SK-N-SH treated with all-trans-retinoic acid at 6 μM for 48 hours (cell line): Measurements from ENCODE around the gene COX5A.

Experiments used
- ATAC-seq: fragments of 200-7000 bp; cut with Tn5 transposase; 3 replicates; pipeline ENCODE4 v1.9.1; 2020; ENCODE audit warnings: mild to moderate bottlenecking, moderate library complexity
- ARNTL ChIP-seq: fragments of 450-650 bp; formaldehyde crosslinking; IDR thresholded peaks from 2 replicates; pipeline ENCODE4 v1.5.0; 2020; ENCODE audit warnings: low read depth, mild to moderate bottlenecking, moderate library complexity, borderline replicate concordance
- BACH2 ChIP-seq: fragments of 250-450 bp; sonication (Bioruptor Pico); IDR thresholded peaks from 2 replicates; pipeline ENCODE4 v1.9.0; 2021; ENCODE audit warnings: mild to moderate bottlenecking, borderline replicate concordance
- ISL1 ChIP-seq: fragments of 250-450 bp; sonication (Bioruptor Pico); IDR thresholded peaks from 2 replicates; pipeline ENCODE4 v2.1.2; 2022; ENCODE audit warnings: mild to moderate bottlenecking, moderate library complexity
- OSR1 ChIP-seq: fragments of 250-450 bp; sonication (Bioruptor Pico); IDR thresholded peaks from 2 replicates; pipeline ENCODE4 v1.8.0; 2022; ENCODE audit warnings: moderate library complexity, mild to moderate bottlenecking, inconsistent platforms
- RARB ChIP-seq: fragments of 250-450 bp; sonication (Bioruptor Pico); IDR thresholded peaks from 2 replicates; pipeline ENCODE4 v1.8.0; 2021; ENCODE audit warnings: mild to moderate bottlenecking, moderate library complexity
- SNAI2 ChIP-seq: fragments of 250-450 bp; sonication (Bioruptor Pico); IDR thresholded peaks from 2 replicates; pipeline ENCODE4 v1.5.0; 2020; ENCODE audit warnings: mild to moderate bottlenecking, moderate library complexity
- TCF4 ChIP-seq: fragments of 250-450 bp; sonication (Bioruptor Pico); IDR thresholded peaks from 2 replicates; pipeline ENCODE4 v1.8.0; 2021; ENCODE audit warnings: mild to moderate bottlenecking, moderate library complexity, borderline replicate concordance
- TOX ChIP-seq: fragments of 250-450 bp; sonication (Bioruptor Pico); IDR thresholded peaks from 2 replicates; pipeline ENCODE4 v1.8.0; 2021; ENCODE audit warnings: mild to moderate bottlenecking, moderate library complexity, borderline replicate concordance
- ZC3H10 ChIP-seq: fragments of 250-450 bp; sonication (Bioruptor Pico); IDR thresholded peaks from 2 replicates; pipeline ENCODE4 v1.5.1; 2021; ENCODE audit warnings: mild to moderate bottlenecking, moderate library complexity
- ZFP3 ChIP-seq: fragments of 250-450 bp; sonication (Bioruptor Pico); IDR thresholded peaks from 2 replicates; pipeline ENCODE4 v1.5.0; 2020; ENCODE audit warnings: mild to moderate bottlenecking, moderate library complexity
- ZFP30 ChIP-seq: fragments of 450-650 bp; formaldehyde crosslinking; IDR thresholded peaks from 2 replicates; pipeline ENCODE4 v1.5.0; 2022; ENCODE audit warnings: mild to moderate bottlenecking, moderate library complexity
- ZNF565 ChIP-seq: fragments of 450-650 bp; formaldehyde crosslinking; conservative IDR thresholded peaks from 2 replicates; pipeline ENCODE4 v1.5.0; 2020; ENCODE audit warnings: low read depth, mild to moderate bottlenecking, moderate library complexity
- ZNF70 ChIP-seq: fragments of 450-650 bp; formaldehyde crosslinking; IDR thresholded peaks from 2 replicates; pipeline ENCODE4 v1.5.0; 2020; ENCODE audit warnings: mild to moderate bottlenecking, moderate library complexity
- ZNF8 ChIP-seq: fragments of 450-650 bp; formaldehyde crosslinking; IDR thresholded peaks from 2 replicates; pipeline ENCODE4 v1.5.0; 2020; ENCODE audit warnings: mild to moderate bottlenecking, moderate library complexity
- TF ChIP-seq, protein P1 (sequence below): fragments of 250-450 bp; sonication (Bioruptor Pico); IDR thresholded peaks from 2 replicates; pipeline ENCODE4 v1.8.0; 2020; ENCODE audit warnings: mild to moderate bottlenecking, moderate library complexity, borderline replicate concordance
- TF ChIP-seq, protein P2 (sequence below): fragments of 250-450 bp; sonication (Bioruptor Pico); IDR thresholded peaks from 2 replicates; pipeline ENCODE4 v1.8.0; 2021; ENCODE audit warnings: low read depth, mild to moderate bottlenecking, moderate library complexity, borderline replicate concordance
- TF ChIP-seq, protein P3 (sequence below): fragments of 250-450 bp; sonication (Bioruptor Pico); IDR thresholded peaks from 2 replicates; pipeline ENCODE4 v1.5.1; 2020; ENCODE audit warnings: low read depth, mild to moderate bottlenecking, moderate library complexity
- TF ChIP-seq, protein P4 (sequence below): fragments of 250-450 bp; sonication (Bioruptor Pico); IDR thresholded peaks from 2 replicates; pipeline ENCODE4 v1.5.0; 2020; ENCODE audit warnings: mild to moderate bottlenecking, moderate library complexity

The COX5A gene

DNA sequence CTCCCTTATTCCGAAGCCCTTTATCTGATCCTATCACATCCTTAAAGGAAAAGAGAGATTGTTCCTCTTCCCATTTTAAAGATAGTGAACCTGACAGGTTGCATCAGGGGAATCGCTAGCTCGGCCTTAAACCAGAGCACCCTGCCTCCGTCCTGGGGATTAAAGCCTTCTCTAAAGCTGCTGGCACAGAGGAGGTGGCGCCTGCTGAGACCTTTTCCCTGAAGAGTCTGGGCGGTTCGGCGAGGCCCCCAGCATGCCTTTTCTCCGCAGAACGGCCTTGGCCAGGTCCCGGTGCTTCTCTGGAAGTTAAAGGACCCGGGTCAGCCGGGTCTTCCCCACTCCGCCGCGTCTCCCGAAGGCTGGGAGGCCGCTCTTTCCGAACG is 31.8 kb downstream of the COX5A start:
- TF ChIP-seq RARB (CRISPR knock-in tag) (no peak), ISL1 (CRISPR knock-in tag) (no peak), BACH2 (CRISPR knock-in tag) (no peak), ZNF8 (CRISPR knock-in tag) (no peak), ZNF565 (CRISPR knock-in tag) (no peak), ZFP30 (CRISPR knock-in tag) (no peak), TCF4 (no peak), ZNF70 (CRISPR knock-in tag) (no peak), ZFP3 (CRISPR knock-in tag) (no peak)
- TF ChIP-seq, protein P1, sequence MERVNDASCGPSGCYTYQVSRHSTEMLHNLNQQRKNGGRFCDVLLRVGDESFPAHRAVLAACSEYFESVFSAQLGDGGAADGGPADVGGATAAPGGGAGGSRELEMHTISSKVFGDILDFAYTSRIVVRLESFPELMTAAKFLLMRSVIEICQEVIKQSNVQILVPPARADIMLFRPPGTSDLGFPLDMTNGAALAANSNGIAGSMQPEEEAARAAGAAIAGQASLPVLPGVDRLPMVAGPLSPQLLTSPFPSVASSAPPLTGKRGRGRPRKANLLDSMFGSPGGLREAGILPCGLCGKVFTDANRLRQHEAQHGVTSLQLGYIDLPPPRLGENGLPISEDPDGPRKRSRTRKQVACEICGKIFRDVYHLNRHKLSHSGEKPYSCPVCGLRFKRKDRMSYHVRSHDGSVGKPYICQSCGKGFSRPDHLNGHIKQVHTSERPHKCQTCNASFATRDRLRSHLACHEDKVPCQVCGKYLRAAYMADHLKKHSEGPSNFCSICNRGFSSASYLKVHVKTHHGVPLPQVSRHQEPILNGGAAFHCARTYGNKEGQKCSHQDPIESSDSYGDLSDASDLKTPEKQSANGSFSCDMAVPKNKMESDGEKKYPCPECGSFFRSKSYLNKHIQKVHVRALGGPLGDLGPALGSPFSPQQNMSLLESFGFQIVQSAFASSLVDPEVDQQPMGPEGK (CRISPR knock-in tag), result no peak
- peak; percentile 61 for ATAC-seq

DNA sequence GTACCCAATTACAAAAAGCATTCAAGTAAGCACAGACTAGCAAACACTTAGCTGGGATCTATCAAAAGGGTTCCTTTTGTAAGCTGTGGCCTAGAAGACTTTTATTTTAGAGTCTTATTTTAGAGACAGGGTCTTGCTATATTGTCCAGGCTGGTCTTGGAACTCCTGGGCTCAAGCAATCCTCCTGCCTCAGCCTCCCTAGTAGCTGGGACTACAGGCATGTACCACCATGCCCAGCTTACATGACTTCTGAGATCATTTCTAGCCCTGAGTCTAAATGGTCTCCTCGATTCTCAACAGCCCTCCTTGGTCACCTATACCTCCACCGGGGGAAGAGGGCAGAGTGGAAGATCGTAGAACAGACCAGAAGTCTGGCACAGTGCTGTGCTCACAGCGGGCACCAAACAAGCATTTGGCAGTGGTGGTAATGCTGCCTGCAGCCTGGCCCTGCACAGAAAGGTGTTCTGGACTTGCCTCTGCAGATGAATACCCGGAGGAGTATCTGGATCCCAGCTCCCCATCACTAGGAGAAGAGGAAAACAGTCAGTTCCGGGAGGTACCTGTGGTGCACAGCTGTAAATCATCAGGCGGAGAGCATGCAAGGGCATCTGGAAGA is 33.6 kb downstream of the COX5A start:
- TF ChIP-seq ZC3H10, result no peak
- TF ChIP-seq ZFP3 (CRISPR knock-in tag), result no peak
- TF ChIP-seq, protein P1 (CRISPR knock-in tag), result no peak
- TF ChIP-seq OSR1 (CRISPR knock-in tag), result no peak
- TF ChIP-seq SNAI2 (CRISPR knock-in tag), result no peak
- TF ChIP-seq RARB (CRISPR knock-in tag), result no peak
- TF ChIP-seq ZFP30 (CRISPR knock-in tag), result no peak
- no peak for TF ChIP-seq ISL1 (CRISPR knock-in tag)
- TF ChIP-seq, protein P2, sequence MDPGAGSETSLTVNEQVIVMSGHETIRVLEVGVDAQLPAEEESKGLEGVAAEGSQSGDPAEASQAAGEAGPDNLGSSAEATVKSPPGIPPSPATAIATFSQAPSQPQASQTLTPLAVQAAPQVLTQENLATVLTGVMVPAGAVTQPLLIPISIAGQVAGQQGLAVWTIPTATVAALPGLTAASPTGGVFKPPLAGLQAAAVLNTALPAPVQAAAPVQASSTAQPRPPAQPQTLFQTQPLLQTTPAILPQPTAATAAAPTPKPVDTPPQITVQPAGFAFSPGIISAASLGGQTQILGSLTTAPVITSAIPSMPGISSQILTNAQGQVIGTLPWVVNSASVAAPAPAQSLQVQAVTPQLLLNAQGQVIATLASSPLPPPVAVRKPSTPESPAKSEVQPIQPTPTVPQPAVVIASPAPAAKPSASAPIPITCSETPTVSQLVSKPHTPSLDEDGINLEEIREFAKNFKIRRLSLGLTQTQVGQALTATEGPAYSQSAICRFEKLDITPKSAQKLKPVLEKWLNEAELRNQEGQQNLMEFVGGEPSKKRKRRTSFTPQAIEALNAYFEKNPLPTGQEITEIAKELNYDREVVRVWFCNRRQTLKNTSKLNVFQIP (CRISPR knock-in tag), result no peak
- TF ChIP-seq, protein P3, sequence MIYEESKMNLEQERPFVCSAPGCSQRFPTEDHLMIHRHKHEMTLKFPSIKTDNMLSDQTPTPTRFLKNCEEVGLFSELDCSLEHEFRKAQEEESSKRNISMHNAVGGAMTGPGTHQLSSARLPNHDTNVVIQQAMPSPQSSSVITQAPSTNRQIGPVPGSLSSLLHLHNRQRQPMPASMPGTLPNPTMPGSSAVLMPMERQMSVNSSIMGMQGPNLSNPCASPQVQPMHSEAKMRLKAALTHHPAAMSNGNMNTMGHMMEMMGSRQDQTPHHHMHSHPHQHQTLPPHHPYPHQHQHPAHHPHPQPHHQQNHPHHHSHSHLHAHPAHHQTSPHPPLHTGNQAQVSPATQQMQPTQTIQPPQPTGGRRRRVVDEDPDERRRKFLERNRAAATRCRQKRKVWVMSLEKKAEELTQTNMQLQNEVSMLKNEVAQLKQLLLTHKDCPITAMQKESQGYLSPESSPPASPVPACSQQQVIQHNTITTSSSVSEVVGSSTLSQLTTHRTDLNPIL (CRISPR knock-in tag), result no peak
- TF ChIP-seq, protein P4, sequence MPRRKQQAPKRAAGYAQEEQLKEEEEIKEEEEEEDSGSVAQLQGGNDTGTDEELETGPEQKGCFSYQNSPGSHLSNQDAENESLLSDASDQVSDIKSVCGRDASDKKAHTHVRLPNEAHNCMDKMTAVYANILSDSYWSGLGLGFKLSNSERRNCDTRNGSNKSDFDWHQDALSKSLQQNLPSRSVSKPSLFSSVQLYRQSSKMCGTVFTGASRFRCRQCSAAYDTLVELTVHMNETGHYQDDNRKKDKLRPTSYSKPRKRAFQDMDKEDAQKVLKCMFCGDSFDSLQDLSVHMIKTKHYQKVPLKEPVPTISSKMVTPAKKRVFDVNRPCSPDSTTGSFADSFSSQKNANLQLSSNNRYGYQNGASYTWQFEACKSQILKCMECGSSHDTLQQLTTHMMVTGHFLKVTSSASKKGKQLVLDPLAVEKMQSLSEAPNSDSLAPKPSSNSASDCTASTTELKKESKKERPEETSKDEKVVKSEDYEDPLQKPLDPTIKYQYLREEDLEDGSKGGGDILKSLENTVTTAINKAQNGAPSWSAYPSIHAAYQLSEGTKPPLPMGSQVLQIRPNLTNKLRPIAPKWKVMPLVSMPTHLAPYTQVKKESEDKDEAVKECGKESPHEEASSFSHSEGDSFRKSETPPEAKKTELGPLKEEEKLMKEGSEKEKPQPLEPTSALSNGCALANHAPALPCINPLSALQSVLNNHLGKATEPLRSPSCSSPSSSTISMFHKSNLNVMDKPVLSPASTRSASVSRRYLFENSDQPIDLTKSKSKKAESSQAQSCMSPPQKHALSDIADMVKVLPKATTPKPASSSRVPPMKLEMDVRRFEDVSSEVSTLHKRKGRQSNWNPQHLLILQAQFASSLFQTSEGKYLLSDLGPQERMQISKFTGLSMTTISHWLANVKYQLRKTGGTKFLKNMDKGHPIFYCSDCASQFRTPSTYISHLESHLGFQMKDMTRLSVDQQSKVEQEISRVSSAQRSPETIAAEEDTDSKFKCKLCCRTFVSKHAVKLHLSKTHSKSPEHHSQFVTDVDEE (CRISPR knock-in tag), result no peak
- no peak for TF ChIP-seq ARNTL
- TF ChIP-seq TOX (CRISPR knock-in tag), result no peak
- no peak for ATAC-seq

DNA sequence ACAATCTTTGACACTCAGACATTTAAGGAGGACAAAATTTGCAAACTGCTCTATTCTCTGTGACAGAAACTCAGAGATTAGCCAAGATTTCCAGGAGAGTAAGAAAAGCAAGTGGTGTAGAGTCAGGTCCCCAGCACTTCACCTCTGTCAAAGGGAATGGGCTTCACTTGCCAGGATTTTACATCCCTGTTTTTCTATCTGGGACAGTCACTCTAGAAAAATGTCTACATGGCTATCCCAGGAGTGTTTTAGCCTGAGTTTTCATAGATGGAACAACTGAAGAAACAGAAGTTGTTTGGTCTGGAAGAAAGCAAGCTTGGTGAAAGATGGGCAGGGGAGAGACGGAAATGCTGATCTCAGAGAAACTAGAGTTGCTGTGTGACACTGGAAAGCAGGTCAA is 34.2 kb downstream of the COX5A start:
- no peak for TF ChIP-seq TCF4
- TF ChIP-seq, protein P1 (CRISPR knock-in tag), result no peak
- TF ChIP-seq, all 23 proteins: peak for 0
- no peak for ATAC-seq
